MM.1S (cell line): ENCODE measurements around the gene CCL13.

Experiments
- DNase-seq: peaks from one replicate; pipeline ENCODE4 v3.0.0-alpha.2; 2015
- H2AFZ ChIP-seq: fragments of 300-600 bp; sonication (generic); 2 replicates; pipeline ENCODE4 v1.6.0; 2016; ENCODE audit warnings: antibody characterized with exemption, low read length
- H3F3A ChIP-seq: fragments of 300-600 bp; sonication (generic); 2 replicates; pipeline ENCODE4 v1.6.1; 2016; ENCODE audit warnings: mild to moderate bottlenecking, antibody characterized with exemption, low read length, moderate library complexity, mixed read lengths; ENCODE audit not compliant: insufficient read depth
- H3K27ac ChIP-seq: fragments of 300-600 bp; sonication (generic); 2 replicates; pipeline ENCODE4 v1.5.1; 2016; ENCODE audit warnings: mild to moderate bottlenecking, low read length
- H3K27me3 ChIP-seq: fragments of 300-600 bp; sonication (generic); replicated peaks from 2 replicates; pipeline ENCODE4 v1.6.0; 2016; ENCODE audit warnings: low read length; ENCODE audit not compliant: insufficient read depth
- H3K36me3 ChIP-seq: fragments of 300-600 bp; sonication (generic); replicated peaks from 2 replicates; pipeline ENCODE4 v1.6.1; 2016; ENCODE audit warnings: mild to moderate bottlenecking, low read length, mixed read lengths; ENCODE audit not compliant: insufficient read depth
- H3K4me1 ChIP-seq: fragments of 300-600 bp; sonication (generic); 2 replicates; pipeline ENCODE4 v1.6.1; 2016; ENCODE audit warnings: low read length, mixed read lengths
- H3K4me2 ChIP-seq: fragments of 300-600 bp; sonication (generic); 2 replicates; pipeline ENCODE4 v1.6.0; 2016; ENCODE audit warnings: low read depth, low read length
- H3K4me3 ChIP-seq: fragments of 300-600 bp; sonication (generic); 2 replicates; pipeline ENCODE4 v1.5.1; 2016; ENCODE audit warnings: low read length, mixed read lengths
- H3K79me2 ChIP-seq: fragments of 300-600 bp; sonication (generic); 2 replicates; pipeline ENCODE4 v1.6.1; 2016; ENCODE audit warnings: mixed run types, low read length, mixed read lengths
- H3K9ac ChIP-seq: fragments of 300-600 bp; sonication (generic); 2 replicates; pipeline ENCODE4 v1.6.1; 2016; ENCODE audit warnings: low read length, mixed read lengths
- H3K9me2 ChIP-seq: fragments of 300-600 bp; sonication (generic); replicated peaks from 2 replicates; pipeline ENCODE4 v1.6.1; 2016; ENCODE audit warnings: mild to moderate bottlenecking, low read length, mixed read lengths; ENCODE audit not compliant: insufficient read depth
- H3K9me3 ChIP-seq: fragments of 300-600 bp; sonication (generic); replicated peaks from 2 replicates; pipeline ENCODE4 v1.6.1; 2016; ENCODE audit warnings: mild to moderate bottlenecking, low read length, mixed read lengths; ENCODE audit not compliant: insufficient read depth
- H4K20me1 ChIP-seq: fragments of 300-600 bp; sonication (generic); 2 replicates; pipeline ENCODE4 v1.6.1; 2016; ENCODE audit warnings: mild to moderate bottlenecking, low read length, moderate library complexity, mixed read lengths; ENCODE audit not compliant: insufficient read depth
- EZH2 ChIP-seq: fragments of 300-600 bp; sonication (generic); optimal IDR thresholded peaks from 2 replicates; pipeline ENCODE3; 2017; ENCODE audit warnings: low read depth, mild to moderate bottlenecking, antibody characterized with exemption, low read length, mixed read lengths
- EZH2phosphoT487 ChIP-seq: fragments of 300-600 bp; sonication (generic); IDR thresholded peaks from 2 replicates; pipeline ENCODE4 v1.6.1; 2018; ENCODE audit warnings: antibody characterized with exemption, low read length
- TF ChIP-seq, protein P1 (sequence below): fragments of 300-600 bp; sonication (generic); IDR thresholded peaks from 2 replicates; pipeline ENCODE4 v1.5.1; 2016; ENCODE audit warnings: antibody characterized with exemption, low read length, mixed read lengths

Gene CCL13

GRCh38 chr17:34356194-34356593 is at the start of gene CCL13:
TSS of gene CCL13 (plus strand) at chr17:34356480. CDS start at chr17:34356527, 47 bp downstream.
- Histone ChIP-seq H3K9me3 (no peaks in the 10 kb centered on the region), H3K27me3 (no peaks in the 10 kb centered on the region), H3K27ac (no peak within 1 kb of the TSS), H3K79me2 (no peaks in the 10 kb centered on the region), H3K36me3 (no peaks in the 10 kb centered on the region), H3K4me1 (peaks cover 10% of the 10 kb centered on the region; the same call in 1 of the 2 replicates), H4K20me1 (no peaks in the 10 kb centered on the region), H3K9me2 (no peaks in the 10 kb centered on the region), H2AFZ (no peak within 1 kb of the TSS), H3K9ac (no peak within 1 kb of the TSS), H3F3A (no peaks in the 10 kb centered on the region), H3K4me3 (no peak within 1 kb of the TSS), H3K4me2 (no peak within 1 kb of the TSS)
- TF ChIP-seq EZH2 (no peak), EZH2phosphoT487 (no peak)
- TF ChIP-seq, protein P1, sequence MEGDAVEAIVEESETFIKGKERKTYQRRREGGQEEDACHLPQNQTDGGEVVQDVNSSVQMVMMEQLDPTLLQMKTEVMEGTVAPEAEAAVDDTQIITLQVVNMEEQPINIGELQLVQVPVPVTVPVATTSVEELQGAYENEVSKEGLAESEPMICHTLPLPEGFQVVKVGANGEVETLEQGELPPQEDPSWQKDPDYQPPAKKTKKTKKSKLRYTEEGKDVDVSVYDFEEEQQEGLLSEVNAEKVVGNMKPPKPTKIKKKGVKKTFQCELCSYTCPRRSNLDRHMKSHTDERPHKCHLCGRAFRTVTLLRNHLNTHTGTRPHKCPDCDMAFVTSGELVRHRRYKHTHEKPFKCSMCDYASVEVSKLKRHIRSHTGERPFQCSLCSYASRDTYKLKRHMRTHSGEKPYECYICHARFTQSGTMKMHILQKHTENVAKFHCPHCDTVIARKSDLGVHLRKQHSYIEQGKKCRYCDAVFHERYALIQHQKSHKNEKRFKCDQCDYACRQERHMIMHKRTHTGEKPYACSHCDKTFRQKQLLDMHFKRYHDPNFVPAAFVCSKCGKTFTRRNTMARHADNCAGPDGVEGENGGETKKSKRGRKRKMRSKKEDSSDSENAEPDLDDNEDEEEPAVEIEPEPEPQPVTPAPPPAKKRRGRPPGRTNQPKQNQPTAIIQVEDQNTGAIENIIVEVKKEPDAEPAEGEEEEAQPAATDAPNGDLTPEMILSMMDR, result no peak
- no peak for DNase-seq

DNA sequence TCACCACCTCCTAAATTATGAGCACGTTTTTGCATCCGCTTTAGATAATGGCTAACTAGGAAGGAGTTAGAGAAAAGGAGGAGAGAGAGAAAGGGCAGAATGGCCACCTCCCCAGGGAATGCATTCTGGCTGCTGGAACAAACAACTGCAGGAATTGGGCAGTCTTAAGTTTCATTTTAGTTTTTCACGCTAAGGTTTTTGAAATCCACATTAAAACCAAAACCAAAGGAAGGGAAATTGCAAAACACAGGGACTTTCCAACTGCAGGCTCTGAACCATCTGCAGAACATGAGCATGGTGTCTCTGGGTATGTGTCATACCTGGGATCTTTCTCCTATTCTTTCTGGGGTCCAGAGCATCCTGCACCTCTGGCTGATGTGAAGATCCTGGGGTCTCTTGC is 49.2 kb upstream of the CCL13 start:
- Histone ChIP-seq H3K27ac (no peak overlapping the region), H3K9ac (no peak overlapping the region), H2AFZ (no peak overlapping the region), H3K4me2 (peak overlapping the region; percentile 40), H3K36me3 (no peaks in the 10 kb centered on the region), H3K4me3 (no peak overlapping the region), H3K4me1 (peaks cover 25% of the 10 kb centered on the region), H3K79me2 (no peaks in the 10 kb centered on the region), H3F3A (no peaks in the 10 kb centered on the region), H3K9me2 (no peaks in the 10 kb centered on the region), H3K9me3 (no peaks in the 10 kb centered on the region), H3K27me3 (no peaks in the 10 kb centered on the region), H4K20me1 (no peaks in the 10 kb centered on the region)
- no peak for DNase-seq
- no peak for TF ChIP-seq EZH2phosphoT487
- no peak for TF ChIP-seq EZH2
- TF ChIP-seq, protein P1, result no peak

DNA sequence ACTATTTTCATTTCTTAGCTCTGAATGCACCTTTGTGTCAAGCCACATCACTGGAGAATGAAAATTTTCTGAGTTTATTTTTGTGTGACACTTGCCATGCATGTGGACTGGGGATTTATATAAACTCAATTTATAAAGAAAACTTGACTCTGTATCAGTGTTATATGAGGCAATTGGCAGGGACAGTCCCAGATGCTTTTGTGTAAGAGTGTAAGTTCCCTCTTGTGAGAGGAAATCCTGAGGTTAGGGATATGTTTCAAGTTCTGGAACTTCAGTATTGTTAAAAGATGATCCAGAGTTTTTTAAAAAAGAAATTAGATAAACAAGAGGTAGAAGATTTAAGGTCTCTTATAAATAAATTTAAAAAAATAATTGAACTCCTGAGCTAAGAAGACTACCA is 47.9 kb upstream of the CCL13 start:
- Histone ChIP-seq H3K79me2 (no peaks in the 10 kb centered on the region), H4K20me1 (no peaks in the 10 kb centered on the region), H3K27ac (no peak overlapping the region), H3K27me3 (no peaks in the 10 kb centered on the region), H2AFZ (no peak overlapping the region), H3K9me3 (no peaks in the 10 kb centered on the region), H3K9ac (no peak overlapping the region), H3F3A (no peaks in the 10 kb centered on the region), H3K4me2 (no peak overlapping the region), H3K4me1 (peaks cover 17% of the 10 kb centered on the region), H3K36me3 (no peaks in the 10 kb centered on the region), H3K4me3 (no peak overlapping the region), H3K9me2 (no peaks in the 10 kb centered on the region)
- TF ChIP-seq EZH2 (no peak), EZH2phosphoT487 (no peak)
- TF ChIP-seq, protein P1, result no peak
- DNase-seq, result no peak

DNA sequence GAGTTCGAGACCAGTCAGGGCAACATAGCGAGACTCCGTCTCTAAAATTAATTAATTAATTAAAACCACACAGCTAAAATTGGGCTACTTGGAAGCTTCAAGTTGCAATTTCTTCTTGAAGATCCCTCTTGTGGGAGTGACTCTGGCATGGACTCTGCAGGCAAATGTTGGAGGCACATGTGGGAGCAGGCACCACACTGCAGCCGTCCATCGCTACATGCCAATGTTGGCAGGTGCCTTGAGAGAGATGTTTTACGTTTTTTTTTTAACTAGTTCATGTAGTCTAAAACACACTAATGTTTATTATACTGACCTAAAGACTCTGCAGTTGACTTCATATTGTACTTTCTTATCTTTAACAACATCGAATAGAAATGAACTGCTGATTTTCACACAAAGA is 45.0 kb upstream of the CCL13 start:
- TF ChIP-seq, protein P1, result no peak
- TF ChIP-seq EZH2phosphoT487 (no peak), EZH2 (no peak)
- Histone ChIP-seq H3K4me2 (no peak overlapping the region), H3K27me3 (no peaks in the 10 kb centered on the region), H3K4me3 (no peak overlapping the region), H3K27ac (no peak overlapping the region), H3F3A (no peaks in the 10 kb centered on the region), H3K4me1 (peaks cover 28% of the 10 kb centered on the region), H4K20me1 (no peaks in the 10 kb centered on the region), H3K36me3 (no peaks in the 10 kb centered on the region), H3K9me2 (no peaks in the 10 kb centered on the region), H2AFZ (no peak overlapping the region), H3K79me2 (no peaks in the 10 kb centered on the region), H3K9me3 (no peaks in the 10 kb centered on the region), H3K9ac (no peak overlapping the region)
- no peak for DNase-seq
